Suppressor macrophage treated with lipopolysaccharide for 1 hour (primary cell): Measurements from ENCODE around the gene MTNR1B.

Source experiments
- DNase-seq, 3 donors: peaks; one replicate each; pipeline ENCODE4 v3.0.0-alpha.2; 2020 to 2022

Gene MTNR1B

DNA sequence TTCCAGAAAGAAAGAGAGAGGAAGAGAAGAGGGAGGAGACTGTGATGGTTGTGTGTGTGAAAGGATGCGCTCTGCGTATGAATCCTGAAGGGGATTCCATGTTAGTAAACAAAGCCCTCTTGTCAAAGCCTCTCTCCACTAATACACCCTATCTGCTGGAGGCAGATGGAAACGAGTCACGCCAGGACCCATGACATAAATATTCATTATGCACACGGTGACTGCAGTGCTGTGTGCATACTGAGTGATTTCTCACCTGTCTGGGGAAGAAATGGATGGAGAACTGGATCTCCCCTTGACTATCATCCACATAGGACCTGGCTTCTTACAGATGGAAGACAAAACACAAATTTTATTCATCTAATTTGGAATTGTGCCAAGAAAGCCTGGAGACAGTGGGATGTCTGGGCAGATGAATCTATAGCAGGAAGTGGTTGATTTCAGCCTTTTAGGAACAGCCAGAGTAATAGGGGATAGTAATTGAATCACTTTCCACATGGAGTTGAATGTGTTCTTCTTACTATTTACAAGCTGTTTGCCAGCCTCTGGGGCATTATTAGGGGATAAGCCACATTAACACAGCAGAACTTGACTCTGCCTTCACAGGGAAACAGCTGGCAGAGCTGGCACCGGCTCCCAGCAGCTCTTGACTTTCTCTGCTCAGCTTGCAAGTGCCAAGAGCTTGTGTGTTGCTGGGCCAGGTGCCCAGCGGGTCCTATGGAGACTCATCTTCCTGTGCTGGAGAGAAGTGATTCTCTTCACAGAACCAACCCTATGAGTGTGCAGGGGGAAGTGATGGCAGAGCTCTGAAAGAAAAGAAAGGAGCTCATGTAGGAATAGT, 9.0 kb downstream of the MTNR1B start:
- no peak for DNase-seq

DNA sequence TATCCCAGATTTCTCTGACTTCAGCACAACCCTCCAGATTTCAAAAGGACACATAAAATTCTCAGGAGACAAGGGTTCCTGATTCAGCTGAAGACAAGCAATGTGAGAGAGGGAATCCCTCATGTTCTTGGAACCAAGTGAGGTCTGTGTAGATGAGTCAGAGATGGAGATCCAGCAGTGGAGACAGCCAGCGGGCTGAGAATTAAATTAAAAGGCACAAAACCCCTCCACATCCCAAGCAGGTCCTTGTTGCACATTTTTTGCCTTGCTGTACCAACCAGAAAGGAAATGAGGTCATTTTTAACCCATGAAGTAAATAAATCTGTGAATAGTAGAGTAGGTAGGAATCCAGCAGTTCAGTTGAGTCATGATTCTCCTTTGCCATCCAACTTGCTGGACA, 9.7 kb downstream of the MTNR1B start:
- no peak for DNase-seq

DNA sequence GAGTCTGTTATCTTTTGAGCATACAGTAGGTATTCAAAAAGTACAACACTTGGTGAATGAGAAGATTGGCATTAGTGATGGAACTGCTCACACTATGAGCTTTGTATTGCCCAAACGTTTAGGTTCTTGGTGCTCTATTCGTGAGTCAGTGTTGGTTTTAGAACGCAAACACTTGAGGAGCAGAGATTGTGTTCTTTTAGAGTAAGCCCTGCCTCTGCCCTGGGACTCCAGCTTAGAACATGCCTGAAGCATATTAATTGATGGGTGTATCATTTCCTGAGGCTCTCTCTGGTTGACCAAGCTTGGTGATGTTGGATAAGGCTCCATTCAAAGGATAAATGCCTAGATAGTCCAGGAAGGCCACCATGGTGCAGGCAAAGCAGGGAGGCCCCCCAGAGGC, 10.9 kb downstream of the MTNR1B start:
- DNase-seq, result no peak

DNA sequence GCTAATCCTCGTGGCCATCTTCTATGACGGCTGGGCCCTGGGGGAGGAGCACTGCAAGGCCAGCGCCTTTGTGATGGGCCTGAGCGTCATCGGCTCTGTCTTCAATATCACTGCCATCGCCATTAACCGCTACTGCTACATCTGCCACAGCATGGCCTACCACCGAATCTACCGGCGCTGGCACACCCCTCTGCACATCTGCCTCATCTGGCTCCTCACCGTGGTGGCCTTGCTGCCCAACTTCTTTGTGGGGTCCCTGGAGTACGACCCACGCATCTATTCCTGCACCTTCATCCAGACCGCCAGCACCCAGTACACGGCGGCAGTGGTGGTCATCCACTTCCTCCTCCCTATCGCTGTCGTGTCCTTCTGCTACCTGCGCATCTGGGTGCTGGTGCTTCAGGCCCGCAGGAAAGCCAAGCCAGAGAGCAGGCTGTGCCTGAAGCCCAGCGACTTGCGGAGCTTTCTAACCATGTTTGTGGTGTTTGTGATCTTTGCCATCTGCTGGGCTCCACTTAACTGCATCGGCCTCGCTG, 12.1 kb downstream of the MTNR1B start:
- no peak for DNase-seq

DNA sequence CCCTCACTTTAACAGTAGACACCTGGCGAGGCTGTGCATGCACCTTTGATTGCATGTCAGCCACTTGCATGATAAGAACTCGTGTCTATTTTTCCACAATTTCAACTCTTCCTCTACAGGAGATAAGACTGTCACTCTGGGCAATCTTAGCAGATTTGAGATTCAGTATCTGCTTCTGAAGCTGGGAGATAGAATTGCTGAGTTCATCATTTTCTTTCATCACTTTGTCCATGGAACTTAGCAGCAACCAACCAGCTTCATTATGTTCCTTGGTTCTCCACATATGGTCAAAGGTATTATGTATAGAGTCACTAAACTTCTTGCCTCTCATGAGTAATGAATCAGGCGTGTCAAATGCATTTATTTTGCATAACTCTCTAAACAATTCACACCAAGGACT, 17.1 kb downstream of the MTNR1B start:
- no peak for DNase-seq

DNA sequence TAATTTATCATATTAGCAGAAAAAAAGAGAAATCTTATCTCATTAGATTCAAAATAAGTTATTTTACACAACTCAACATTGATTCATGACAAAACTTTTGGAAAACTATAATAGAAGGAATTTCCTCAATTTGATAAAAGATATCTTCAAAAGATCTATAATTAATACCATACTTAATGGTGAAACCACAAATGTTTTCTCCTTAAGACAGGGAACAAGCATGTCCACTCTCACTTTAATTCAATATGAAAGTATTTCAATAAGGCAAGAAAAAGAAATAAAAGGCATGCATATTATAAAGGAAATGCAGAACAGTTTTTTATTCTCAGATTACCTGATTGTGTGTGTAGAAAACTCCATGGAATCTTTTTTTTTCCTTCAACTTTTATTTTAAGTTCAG, 23.6 kb downstream of the MTNR1B start:
- no peak for DNase-seq

DNA sequence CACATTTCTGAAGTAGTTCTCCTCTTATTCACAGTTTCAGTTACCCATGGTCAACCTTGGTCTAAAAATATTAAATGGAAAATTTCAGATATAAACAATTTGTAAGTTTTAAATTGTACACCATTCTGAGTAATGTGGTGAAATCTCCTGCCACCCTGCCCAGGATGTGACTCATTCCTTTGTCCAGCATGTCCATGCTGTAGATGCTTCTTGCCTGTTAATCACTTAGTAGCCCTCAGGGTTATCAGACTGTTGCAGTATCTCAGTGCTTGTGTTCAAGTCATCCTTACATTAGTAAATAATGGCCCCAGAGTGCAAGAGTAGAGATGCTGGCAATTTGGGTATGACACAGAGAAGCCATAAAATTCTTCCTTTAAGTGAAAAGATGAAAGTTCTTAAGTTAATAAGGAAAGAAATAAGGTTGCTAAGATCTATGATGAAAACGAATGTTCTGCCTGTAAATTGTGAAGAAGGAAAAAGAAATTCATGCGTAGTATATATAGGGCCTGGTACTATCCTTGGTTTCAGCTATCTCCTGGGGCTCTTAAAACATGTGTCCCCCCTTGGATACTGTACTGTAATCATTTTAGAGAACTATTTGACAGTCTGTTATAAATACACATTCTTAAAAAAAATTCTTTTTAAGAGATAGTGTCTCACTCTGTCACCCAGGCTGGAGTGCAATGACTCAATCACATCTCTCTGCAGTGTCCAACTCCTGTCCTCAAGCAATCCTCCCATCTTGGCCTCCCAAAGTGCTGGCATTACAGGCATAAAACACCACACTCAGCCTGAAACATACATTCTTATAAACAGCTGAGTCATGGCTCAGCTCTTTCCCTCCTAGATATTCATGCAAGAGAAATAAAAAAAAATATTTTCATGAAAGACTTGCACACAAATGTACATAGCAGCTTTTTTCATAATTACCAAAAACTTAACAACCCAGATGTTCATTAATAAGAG, 31.3 kb downstream of the MTNR1B start:
- DNase-seq, result no peak

DNA sequence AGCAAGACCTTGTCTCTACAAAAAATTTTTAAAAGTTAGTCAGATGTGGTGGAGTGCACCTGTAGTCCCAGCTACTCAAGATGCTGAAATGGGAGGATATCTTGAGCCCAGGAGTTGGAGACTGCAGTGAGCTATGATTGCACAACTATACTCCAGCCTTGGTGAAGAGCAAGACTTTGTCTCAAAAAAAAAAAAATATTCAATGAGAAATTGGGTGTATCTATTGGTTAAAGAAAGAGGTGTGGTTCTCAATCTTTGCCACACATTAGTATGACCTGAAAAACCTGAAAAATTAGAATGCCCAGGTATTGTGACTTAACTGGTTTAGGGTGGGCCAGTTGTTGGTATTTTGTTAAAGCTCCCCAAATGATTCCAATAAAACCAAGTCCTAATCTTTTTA, 32.4 kb downstream of the MTNR1B start:
- no peak for DNase-seq

DNA sequence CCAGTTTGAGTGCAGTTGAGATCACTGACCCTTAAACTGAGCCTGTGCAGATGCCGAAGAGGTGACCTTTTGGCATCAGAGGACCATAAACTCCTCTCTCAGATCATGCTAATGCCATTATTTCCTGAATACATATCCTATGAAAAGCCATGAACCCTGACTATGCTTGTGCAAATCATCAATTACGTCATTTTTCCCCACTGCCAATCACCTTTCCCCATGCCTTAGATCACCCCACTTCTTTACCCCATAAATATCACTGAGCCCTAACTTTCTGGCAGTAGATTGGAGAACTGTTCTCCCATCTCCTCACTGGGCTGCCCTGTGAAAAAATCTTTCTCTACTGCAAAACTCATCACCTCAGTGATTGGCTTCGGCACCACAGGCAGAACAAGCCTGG, 32.9 kb downstream of the MTNR1B start:
- DNase-seq, result no peak

DNA sequence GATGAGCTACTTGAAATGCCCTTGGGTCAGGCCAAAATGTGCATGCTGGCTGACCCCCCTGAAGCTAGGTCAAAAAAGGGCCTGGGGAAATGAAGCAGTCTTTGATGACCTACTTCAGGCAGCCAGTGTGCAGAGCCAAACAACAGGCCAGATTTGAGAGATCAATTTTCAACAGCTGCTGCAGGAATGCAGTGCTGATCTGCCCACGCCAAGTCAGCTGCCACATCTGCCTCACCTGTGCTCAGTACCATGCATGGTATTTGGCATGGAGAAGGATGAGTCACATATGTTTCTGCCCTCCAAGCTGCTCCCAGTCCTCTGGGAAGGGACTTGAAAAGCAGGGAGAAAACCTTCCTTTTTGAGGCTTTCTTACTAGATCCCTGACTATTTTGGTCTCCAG, 35.8 kb downstream of the MTNR1B start:
- no peak for DNase-seq

DNA sequence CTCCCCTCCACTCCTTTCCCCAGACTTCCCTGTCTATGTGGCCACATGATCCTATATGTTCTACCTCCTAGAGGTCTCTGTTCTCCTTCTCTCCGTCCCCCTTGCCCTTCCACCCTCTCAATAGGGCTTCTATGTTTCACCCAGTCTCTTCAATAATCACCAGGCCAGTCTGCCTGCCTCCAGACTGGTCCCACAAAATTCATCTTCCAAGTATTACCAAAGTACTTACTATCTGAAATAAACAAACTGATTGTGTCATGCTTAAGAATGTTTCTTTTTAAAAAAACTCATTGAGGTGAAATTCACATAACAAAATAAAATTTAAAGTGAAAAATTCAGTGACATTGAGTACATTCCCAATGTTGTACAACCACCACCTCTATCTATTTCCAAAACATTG, 44.2 kb downstream of the MTNR1B start:
- no peak for DNase-seq

DNA sequence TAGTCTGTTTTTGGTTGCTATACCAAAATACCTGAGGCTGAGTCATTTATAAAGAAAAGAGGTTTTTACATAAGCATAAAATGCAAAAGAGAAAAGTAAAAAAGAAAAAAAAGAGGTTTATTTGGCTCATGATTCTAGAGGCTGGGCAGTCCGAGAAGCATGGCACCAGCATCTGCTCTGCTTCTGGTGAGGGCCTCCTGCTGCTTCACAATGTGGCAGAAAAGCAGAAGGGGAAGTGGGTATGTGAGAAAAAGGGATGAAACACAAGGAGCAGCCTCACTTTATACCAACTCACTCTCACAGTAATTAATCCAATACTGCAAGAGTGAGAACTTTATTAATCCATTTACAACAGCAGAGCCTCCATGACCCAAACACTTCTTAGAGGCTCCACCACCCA, 47.1 kb downstream of the MTNR1B start:
- DNase-seq, result no peak

DNA sequence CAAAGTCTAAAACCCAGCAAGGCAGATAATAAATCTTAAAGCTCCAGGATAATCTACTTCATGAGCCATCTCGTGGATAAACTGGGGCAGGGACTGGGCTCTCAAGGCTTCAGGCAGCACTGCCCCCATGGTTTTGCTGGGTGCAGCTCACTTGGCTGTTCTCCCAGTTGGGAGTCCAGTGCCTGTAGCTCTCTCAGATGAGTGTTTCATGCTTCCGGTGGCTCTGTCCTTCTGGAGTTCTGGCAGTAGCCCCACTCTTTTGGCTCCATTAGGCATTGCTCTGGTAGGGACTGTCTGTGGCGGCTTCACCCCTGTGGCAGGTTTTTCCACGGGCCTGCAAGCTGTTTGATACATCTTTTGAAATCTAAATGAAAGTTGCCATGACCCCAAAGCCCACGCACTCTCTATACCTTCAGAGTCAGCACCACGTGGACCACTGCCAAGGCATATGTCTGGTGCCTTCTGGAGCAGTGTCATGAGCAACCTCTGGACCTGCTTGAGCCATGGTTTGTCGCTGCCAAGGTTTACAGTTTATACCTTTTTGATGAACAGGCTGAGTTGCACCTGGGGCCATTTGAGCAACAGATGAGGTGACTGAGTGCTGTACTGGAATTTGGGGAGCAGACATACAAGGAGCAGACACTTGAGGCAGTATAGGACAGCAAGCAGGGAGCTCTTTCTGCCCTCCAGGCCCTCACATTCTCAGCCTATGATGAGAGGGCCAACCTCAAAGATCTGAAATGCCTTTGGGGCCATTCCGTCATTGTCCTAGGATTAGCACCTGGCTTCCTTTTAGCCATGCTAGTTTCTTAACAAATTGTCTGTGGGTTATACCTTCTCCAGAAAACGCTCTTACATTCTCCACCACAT, 48.6 kb downstream of the MTNR1B start:
- no peak for DNase-seq

DNA sequence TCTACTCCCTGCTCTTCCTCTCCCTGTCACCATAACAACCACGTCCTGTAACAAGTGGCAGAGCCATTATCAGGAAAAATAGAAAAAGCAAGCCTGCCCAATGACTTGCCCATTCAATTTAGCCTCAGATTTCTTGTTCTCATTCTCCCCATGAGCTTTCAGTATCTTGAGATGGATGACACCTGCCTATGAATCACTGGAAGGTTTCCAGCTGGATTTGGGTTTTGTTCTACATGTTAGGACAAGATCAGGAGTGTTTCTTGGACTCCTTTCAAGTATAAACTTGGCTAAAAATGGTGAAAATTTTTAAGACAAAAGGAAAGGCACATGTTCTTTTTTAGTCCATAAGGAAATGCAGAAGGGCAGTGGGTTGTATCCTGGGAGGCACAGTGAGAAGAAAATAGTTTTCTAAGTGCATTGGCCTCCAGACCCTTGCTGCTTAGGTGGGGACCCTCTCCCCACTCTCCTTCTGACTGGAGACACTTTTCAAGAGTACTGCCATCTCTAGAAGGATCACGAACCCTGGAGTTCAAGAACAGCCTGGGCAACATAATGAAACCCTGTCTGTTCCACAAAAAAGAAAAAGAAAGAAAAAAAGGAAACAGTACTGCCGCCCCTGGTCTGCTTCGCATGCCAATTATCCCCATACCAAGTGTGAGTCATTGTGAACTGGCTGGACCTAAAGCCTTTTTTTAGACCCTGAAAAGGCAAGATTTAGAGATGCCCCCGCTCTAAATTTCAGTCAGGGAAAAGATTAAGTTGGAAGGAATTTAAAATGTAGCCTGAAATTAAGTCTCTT, 51.0 kb downstream of the MTNR1B start:
- DNase-seq, result no peak

DNA sequence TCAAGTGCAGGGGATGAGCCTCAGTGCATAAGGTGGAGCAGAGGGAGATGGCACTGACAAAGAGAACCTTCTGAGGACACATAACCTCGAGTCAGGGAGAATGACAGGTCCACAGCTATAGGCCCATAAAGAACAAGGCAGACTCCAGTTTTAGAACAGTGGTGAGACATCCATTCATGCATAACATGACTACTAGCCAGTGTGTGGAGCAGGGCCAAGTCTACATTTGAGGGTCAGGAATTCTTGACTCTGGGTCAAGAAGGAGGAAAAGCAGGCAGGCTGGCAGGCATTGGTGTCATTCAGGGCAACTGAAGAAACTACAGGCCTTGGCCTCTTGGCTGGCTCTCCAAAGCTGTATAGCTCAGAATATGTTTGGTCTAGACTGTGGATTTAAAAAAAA, 54.9 kb downstream of the MTNR1B start:
- DNase-seq, result no peak

DNA sequence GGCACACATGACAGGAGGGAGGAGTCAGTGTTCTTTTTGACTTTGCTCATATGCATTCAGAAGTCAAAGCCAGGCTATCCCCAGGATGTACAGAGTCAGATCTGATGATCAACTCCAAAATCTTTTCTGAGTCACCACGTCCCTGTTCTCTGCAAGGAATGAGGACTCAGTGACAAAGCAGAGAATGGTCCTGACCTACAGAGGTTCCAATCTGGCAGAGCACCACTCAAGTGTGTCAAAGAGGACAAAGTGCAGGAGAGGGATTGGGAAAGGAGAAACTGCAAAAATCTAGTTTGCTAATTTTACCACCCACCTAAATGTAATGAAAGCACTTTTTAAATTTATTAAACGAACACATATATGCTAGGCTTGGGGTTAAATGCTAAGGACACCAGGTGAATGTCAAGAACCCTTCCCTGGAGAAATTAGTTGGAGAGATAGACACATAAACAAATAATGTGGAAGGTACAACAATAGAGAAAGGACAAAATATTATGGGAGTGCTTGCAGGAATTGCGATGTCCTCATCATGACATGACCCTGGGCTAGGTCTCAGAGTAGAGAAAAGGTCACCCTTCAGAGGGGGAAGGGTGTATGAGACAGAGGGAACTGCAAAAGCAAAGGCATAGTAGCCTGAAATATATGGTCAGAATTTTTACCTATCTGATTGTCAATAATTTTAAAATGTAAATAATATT, 56.3 kb downstream of the MTNR1B start:
- no peak for DNase-seq

DNA sequence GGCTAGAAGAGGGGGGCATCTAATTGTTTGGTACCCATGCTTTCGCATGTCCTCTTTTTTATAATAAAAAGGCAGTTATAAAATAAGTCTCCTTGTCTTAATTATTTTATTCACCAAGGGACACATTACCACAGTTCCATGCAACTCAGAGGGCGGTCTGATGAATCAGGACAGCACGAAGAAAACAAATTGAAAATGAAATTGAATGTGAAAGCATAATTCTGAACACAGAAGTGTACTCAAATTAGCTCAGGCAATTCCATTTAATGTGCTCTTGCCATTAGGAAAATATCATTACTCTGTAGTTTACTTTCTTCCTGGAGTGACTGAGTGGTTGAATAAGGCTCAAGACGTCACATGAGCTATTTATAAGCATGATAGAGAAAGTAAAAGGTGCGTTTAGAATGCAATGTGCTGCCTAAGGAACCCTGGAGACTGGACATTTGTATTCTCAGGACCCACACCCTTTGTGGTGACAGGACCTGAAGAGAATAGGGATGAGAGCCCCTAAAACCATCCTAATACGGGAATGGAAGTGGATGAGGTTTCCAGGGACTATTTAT, 59.6 kb downstream of the MTNR1B start:
- DNase-seq, result no peak

DNA sequence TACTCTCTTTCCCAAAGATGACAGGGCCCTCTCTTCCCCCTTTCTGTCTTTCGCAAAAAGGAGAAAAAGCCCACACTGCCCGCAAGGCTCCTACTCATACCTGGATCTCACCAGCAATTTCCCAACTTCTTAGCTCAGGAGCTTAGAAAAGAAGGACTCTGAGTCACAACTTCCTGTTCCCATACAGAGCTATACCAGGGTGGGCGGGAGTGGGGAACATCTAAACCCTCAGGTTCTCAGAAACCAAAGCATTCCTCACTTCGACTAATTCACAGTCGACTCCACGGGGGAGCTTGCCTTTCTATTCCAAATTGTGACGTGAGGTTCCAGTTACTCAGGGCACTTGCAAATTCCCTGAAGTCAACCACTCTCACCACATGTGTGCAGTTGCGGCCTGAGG, 61.9 kb downstream of the MTNR1B start:
- peak in 2 of 3 donors; percentile 3 to 8 for DNase-seq
